Spinal cord (tissue), 10 donors: ENCODE measurements around the gene SLC6A1. TPM values are rescaled to one million over a fixed set of nuclear protein-coding genes. Genes with fewer than 3 reads are reported as not detected.

Experiments used
- DNase-seq, 6 donors: peaks; one replicate each; pipeline versions ENCODE4 v3.0.0 to v3.0.0-alpha.2; 2013 to 2015; ENCODE audit warnings: low spot score in 6 of 6, low read depth in 4 of 6
- H3K27ac ChIP-seq: one replicate; pipeline ENCODE4 v1.5.1; 2013; ENCODE audit warnings: low read depth, low read length, control low read depth
- H3K27me3 ChIP-seq: one replicate; pipeline ENCODE4 v1.6.1; 2013; ENCODE audit warnings: low read length; ENCODE audit not compliant: control insufficient read depth, insufficient read depth
- H3K36me3 ChIP-seq: one replicate; pipeline ENCODE4 v1.6.1; 2013; ENCODE audit warnings: low read length; ENCODE audit not compliant: control insufficient read depth, insufficient read depth
- H3K4me1 ChIP-seq: one replicate; pipeline ENCODE4 v1.6.1; 2013; ENCODE audit warnings: low read length; ENCODE audit not compliant: control insufficient read depth, insufficient read depth
- H3K4me3 ChIP-seq: one replicate; pipeline ENCODE4 v1.5.1; 2013; ENCODE audit warnings: low read depth, low read length, control low read depth
- H3K9me3 ChIP-seq: one replicate; pipeline ENCODE4 v1.6.1; 2013; ENCODE audit warnings: low read length; ENCODE audit not compliant: control insufficient read depth, insufficient read depth
- WGBS: methylation state at CpG from one replicate; pipeline ENCODE4 v1.1.5; 2013; ENCODE audit warnings: missing lambda C conversion rate; ENCODE audit not compliant: insufficient coverage; 5-methylcytosine and 5-hydroxymethylcytosine counted together
- polyA plus RNA-seq, 2 donors: library from polyadenylated mRNA; unstranded; fragments of 120-200 nt; gene quantifications; one replicate each; pipeline ENCODE4 v1.2.1, GENCODE V29; 2013; ENCODE audit not compliant: insufficient read length in 2 of 2
- total RNA-seq, 2 donors: library from RNA; depleted of rRNA in 1 of 2; stranded (reverse); fragments of 120-200 nt in 1 of 2; fragments of >200 nt in 1 of 2; gene quantifications; one replicate each; pipeline versions ENCODE4 v1.2.3 to v1.2.4, GENCODE V29; 2013 to 2014
- donor health status: healthy.

Gene SLC6A1
- total and polyA plus RNA-seq, 4 donors: 228 to 740 (median 376) TPM

DNA sequence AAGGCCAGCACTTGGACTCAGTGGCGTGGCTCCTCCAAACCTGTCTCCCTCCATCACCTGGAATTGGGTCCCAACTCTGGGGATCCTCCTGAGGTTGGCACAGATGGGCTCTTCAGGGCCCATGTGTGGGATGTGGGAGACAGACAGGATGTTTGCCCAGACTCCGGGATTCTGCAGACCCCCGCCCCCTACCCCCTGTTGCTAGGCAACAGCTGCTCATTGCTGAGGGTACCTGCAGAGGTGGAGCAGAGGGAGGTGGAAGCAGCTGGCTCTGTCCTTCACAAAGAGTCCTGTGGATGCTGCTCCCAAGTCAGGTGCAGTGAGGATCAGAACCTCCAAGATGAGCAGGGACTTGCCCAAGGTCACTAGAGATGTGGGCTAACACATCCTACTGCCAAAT lies 40.0 kb upstream of the SLC6A1 start:
- H3K9me3 ChIP-seq: no peaks in the 10 kb centered on the region
- peaks cover 3% of the 10 kb centered on the region for H3K36me3 ChIP-seq
- WGBS: 33% methylated on average over 2 of the region's 3 CpGs
- no peaks in the 10 kb centered on the region for H3K27me3 ChIP-seq
- H3K27ac ChIP-seq: no peak overlapping the region
- H3K4me1 ChIP-seq: peaks cover 85% of the 10 kb centered on the region
- DNase-seq: peak in 1 of 6 donors; percentile 51
- H3K4me3 ChIP-seq: no peak overlapping the region

DNA sequence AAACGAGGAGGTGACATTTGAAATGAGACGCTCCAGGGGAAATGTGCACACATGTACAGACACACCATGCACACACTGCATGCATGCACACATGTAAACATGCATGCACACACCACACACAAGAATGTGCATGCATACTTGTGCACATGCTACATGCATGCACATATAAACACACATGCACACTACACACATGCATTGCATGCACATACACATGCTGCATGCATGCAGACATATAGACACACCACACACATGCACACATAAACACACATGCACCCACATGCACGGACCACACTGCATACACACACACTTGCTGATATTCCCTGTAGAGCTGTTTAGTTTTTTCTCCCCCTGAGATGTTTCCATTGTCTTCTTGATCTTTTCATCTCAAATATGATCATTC lies 37.8 kb upstream of the SLC6A1 start:
- peaks cover 3% of the 10 kb centered on the region for H3K36me3 ChIP-seq
- peaks cover 80% of the 10 kb centered on the region for H3K4me1 ChIP-seq
- H3K4me3 ChIP-seq: no peak overlapping the region
- H3K27me3 ChIP-seq: no peaks in the 10 kb centered on the region
- 76% methylated on average over 3 of the region's 3 CpGs for WGBS
- no peak for DNase-seq
- no peak overlapping the region for H3K27ac ChIP-seq
- H3K9me3 ChIP-seq: no peaks in the 10 kb centered on the region

DNA sequence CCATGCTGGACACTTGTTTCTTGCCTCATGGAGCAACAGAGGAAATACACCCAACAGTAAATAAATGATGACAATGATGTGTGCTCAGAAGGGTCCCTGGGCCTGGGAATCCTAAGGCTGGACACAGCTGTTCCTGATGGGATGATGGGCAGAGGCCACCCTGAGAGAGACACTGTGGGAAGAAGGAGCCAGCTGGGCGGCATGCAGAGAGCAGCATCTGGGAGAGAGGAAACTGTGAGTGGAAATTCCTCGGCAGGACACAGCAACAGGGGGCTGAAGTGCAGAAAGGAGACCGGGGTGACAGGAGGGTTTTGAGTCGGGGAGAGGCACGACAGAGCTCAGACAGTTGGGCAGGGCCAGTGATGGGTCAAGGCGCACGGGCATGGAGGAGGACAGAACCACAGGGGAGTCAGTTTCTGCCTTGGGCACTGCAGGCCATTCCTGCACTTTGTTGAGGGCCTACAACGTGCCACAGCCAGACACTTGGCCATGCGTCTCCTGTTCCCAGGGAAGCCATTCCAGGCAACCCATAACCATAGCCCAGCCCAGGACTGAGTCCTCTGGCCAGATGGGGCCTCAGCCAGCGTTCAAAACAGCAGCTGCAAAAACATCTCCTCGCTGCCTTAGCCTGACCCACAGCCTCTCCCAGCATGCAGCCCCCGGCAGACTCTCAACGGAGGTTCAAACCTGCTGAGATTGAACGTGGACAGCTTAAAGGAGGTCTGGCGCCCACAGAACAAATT lies 36.7 kb upstream of the SLC6A1 start:
- H3K36me3 ChIP-seq: peaks cover 3% of the 10 kb centered on the region
- peak in 1 of 6 donors; percentile 82 for DNase-seq
- peaks cover 71% of the 10 kb centered on the region for H3K4me1 ChIP-seq
- H3K27me3 ChIP-seq: no peaks in the 10 kb centered on the region
- H3K9me3 ChIP-seq: no peaks in the 10 kb centered on the region
- H3K4me3 ChIP-seq: no peak overlapping the region
- peak overlapping the region; percentile 26 for H3K27ac ChIP-seq
- 61% methylated on average over 15 of the region's 15 CpGs for WGBS

DNA sequence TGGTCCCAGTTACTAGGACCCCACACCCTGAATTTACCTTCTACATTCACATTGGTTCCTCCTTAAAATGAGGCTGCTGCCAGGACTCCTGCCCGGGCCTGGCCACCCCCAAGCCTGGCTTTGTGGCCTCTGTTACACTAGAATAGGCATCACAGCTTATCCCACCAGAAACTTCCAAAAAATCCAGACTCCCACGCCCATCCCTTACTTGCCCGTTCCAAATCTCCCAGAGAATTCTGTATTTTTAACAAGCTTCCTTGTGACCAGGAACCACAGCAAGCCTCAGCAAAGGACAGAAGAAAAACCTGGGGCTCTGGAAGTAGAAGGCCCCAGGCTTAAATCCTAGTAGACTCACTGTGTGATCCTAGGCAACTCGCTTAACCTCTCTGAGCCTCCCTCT lies 36.0 kb upstream of the SLC6A1 start:
- Histone ChIP-seq H3K4me1 (peaks cover 65% of the 10 kb centered on the region), H3K9me3 (no peaks in the 10 kb centered on the region), H3K27me3 (no peaks in the 10 kb centered on the region), H3K27ac (peak overlapping the region; percentile 26), H3K36me3 (peaks cover 3% of the 10 kb centered on the region), H3K4me3 (no peak overlapping the region)
- DNase-seq: no peak
- WGBS: 64% methylated on average over 3 of the region's 4 CpGs

DNA sequence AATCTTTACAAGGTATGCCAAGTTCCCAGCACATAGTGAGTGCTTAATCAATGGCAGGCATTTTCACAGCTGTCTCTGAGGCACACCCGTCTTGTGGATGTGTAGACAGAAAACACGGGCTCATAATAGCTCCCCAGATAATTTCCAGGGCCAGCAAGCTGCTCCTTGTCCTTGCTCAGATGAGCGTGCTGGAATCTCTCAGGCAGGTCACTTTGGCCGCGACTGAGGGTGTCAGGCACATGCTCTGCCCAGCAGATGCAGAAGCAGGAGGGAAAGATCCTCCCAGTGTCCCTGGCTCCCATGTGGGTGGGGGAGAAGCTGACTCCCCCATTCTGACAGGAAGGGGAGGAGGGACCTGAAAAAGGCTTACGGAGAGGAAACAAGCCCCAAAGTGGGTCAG lies 35.6 kb upstream of the SLC6A1 start:
- Histone ChIP-seq H3K9me3 (no peaks in the 10 kb centered on the region), H3K4me3 (no peak overlapping the region), H3K36me3 (peaks cover 3% of the 10 kb centered on the region), H3K27ac (peak overlapping the region; percentile 26), H3K4me1 (peaks cover 65% of the 10 kb centered on the region), H3K27me3 (no peaks in the 10 kb centered on the region)
- peak in 1 of 6 donors; percentile 50 for DNase-seq
- 41% methylated on average over 5 of the region's 6 CpGs for WGBS

DNA sequence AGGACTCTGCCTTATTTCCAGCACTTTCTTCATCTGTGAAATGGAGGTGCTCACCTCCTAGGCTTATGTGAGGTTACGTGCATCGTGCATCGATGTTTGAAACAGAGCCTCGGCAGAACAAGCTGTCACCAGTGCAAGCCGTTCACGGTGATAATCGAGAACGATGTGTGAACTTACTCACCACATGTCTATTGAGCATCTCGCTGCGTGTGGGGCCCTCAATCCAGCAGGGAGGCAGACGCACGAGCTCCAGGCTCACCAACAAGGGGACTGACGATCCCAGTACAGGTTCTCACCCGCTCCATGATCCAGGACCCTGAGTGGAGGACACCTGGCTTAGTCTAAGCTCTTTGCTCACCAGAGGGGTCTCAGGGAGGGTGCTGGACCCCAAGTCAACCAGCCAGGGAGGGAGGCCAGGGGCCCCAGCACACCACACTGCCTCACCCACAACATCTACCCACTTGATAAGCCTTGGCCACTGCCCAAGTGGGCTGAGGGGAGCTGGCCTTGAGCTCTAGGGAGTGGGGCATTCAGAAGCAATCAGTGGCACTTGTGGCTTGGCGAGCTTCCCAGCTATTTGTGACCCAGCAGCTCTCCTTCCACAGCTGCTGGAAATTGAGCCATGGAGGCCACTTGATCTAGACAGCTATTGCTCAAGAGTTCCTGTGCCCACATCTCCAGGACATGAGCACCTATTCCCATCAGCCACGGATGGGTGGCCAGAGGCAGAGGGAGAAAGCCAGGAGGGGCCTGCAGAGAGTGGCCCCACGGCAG lies 34.4 kb upstream of the SLC6A1 start:
- DNase-seq: peak in 2 of 6 donors; percentile 55 to 68
- Histone ChIP-seq H3K9me3 (no peaks in the 10 kb centered on the region), H3K4me1 (peaks cover 56% of the 10 kb centered on the region), H3K27me3 (no peaks in the 10 kb centered on the region), H3K4me3 (no peak overlapping the region), H3K27ac (peak overlapping the region; percentile 26), H3K36me3 (peaks cover 3% of the 10 kb centered on the region)
- WGBS: 70% methylated on average over 16 of the region's 17 CpGs

DNA sequence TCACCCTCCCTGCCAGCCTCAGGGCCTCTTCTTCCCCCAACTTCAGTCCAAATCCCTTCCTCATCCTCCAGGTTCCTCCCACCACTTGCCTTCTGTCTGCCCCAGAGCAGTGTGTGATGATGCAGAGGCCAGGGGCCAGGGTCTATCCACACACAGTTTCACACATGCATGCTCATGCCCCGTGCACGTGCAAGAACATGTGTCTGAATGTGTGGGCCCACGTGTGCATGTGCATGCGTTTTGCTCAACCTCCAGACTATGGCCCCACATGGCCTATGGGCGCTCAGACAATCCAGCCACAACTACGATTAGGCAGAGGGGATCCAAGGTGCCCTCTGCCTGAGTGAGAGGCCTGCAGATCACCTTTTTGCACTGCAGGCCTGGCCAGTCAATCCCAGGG lies 32.3 kb upstream of the SLC6A1 start:
- DNase-seq: no peak
- no peak overlapping the region for H3K27ac ChIP-seq
- peaks cover 47% of the 10 kb centered on the region for H3K4me1 ChIP-seq
- H3K36me3 ChIP-seq: peaks cover 3% of the 10 kb centered on the region
- H3K27me3 ChIP-seq: no peaks in the 10 kb centered on the region
- H3K9me3 ChIP-seq: no peaks in the 10 kb centered on the region
- no peak overlapping the region for H3K4me3 ChIP-seq
- WGBS: 91% methylated on average over 6 of the region's 6 CpGs

DNA sequence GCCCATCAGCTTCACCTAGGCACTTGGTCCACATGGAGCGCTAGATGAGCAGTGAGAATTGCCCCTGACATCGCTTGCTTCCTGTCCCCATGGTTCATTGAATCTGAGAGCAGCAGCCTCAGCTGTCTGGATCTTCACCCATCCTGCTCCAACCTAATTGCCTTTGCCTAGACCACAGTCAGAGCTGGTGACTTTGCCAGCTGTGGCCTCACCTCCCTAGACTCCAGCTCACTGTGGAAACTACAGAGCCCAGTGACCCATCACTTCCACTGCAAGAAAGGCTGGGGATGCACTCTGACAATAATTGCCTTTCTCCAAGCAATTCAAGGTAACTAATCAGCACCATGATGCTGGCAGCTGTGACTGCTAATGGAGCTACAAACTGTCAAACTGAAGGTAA lies 30.6 kb upstream of the SLC6A1 start:
- no peaks in the 10 kb centered on the region for H3K27me3 ChIP-seq
- no peaks in the 10 kb centered on the region for H3K9me3 ChIP-seq
- H3K4me3 ChIP-seq: no peak overlapping the region
- H3K27ac ChIP-seq: peak overlapping the region; percentile 29
- WGBS: 78% methylated on average over 2 of the region's 2 CpGs
- H3K4me1 ChIP-seq: peaks cover 35% of the 10 kb centered on the region
- no peaks in the 10 kb centered on the region for H3K36me3 ChIP-seq
- peak in 1 of 6 donors; percentile 87 for DNase-seq

DNA sequence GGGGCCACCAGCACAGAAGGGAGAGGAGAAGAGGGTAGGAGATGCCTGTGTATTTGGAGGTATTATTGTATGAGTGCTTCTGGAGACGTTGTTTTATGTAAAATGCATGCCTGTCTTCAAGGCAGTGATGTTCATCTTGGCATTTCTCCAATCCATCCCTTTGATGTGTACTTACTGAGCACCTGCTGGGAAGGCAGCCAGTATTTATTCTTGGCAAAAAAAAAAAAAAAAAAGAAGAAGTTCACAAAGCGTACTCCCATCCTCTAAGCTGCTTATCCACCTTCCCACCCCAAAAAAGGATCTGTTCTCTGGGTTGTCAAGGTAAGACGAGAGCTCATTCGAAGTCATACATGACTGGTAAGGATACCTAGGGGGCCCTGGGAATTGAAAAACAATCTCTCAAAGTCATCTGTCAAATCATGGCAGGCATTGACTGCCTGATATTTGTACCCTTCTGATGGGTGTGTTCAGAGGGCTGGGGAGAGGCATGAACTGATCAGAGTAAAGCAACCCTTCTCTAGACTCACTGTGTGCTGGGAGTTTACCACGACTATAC lies 30.0 kb upstream of the SLC6A1 start:
- peak in 1 of 6 donors; percentile 83 for DNase-seq

More for the DNA sequence above, 30.0 kb upstream of the SLC6A1 start:
- H3K4me3 ChIP-seq: no peak overlapping the region
- no peaks in the 10 kb centered on the region for H3K36me3 ChIP-seq
- no peaks in the 10 kb centered on the region for H3K9me3 ChIP-seq
- WGBS: 92% methylated on average over 2 of the region's 5 CpGs
- H3K27me3 ChIP-seq: no peaks in the 10 kb centered on the region
- no peak overlapping the region for H3K27ac ChIP-seq
- peaks cover 29% of the 10 kb centered on the region for H3K4me1 ChIP-seq
